Activated CD4-positive, alpha-beta T cell treated with anti-CD3 and anti-CD28 coated beads for 4 hours (primary cell): ENCODE results near the gene TCTN3.
"Not testable (repeated sequence)": the region's sequence is repeated elsewhere in the genome, so short reads cannot be mapped to it uniquely, and the experiment has no call there.

Experiments
- DNase-seq, 2 donors: peaks; one replicate each; pipeline ENCODE4 v3.0.0-alpha.2; 2020

The TCTN3 gene

GRCh38 chr10:95620415-95620814 is 73.3 kb downstream of the TCTN3 start:
- not testable (repeated sequence) for DNase-seq

DNA sequence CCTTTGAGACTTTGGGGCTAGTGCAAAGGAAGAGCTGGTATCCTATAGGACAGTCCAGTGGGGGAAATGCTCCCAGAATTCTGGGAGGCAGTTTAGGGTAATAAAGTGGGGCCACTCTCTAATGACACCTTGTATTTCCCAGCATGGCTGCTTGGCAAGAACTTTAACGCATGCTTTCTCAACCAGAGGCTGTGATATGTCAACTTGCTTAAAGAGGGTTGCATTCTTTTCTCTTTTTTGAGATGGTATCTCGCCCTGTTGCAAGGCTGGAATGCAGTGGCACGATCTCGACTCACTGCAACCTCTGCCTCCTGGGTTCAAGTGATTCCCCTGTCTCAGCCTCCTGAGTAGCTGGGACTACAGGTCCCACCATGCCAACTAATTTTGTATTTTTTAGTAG is 75.6 kb downstream of the TCTN3 start:
- DNase-seq = no peak

- DNase-seq = no peak
These were observed 77.3 kb downstream of the TCTN3 start for GRCh38 chr10:95616446-95616845.
